ENCODE data around the gene PRX.

Gene PRX

DNA sequence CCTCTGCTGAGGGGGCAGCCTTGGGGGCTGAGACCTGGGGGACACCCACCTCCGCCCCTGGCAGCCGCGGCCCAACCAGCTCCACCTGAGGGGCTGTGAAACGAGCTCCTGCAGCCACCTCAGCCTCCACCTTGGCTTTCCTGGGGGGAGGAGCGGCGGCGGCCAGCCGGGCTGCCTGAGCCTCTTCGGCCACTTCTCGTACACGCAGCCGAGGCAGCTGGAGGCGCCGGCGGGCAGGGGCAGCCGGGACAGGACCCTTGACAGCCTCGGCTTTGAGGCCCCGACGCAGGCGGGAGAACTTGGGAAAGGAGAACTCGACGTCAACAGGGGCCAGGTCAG is 15.6 kb downstream of the PRX start:
- H3K4me1 ChIP-seq (ENCODE audit: insufficient read depth, low read length, poor library complexity, severe bottlenecking) = no peaks in the 10 kb centered on the region
- no peaks in the 10 kb centered on the region for H3K9me3 ChIP-seq (ENCODE audit: insufficient read depth, low read depth, low read length)
- H3K9ac ChIP-seq (ENCODE audit: low read depth, low read length, poor library complexity, severe bottlenecking) = no peak overlapping the region
- H3F3A ChIP-seq (ENCODE audit: low read depth) = no peaks in the 10 kb centered on the region
- no peak overlapping the region for H3K4me3 ChIP-seq (ENCODE audit: low read length, poor library complexity, severe bottlenecking)
- no peaks in the 10 kb centered on the region for H3K9me2 ChIP-seq (replicated peaks; ENCODE audit: low read depth, low read length)
- H3K36me3 ChIP-seq (ENCODE audit: insufficient read depth, low read length) = no peaks in the 10 kb centered on the region
- H3K27me3 ChIP-seq (ENCODE audit: insufficient read depth, low read length, poor library complexity, severe bottlenecking) = no peaks in the 10 kb centered on the region
- no peak overlapping the region for H3K4me2 ChIP-seq (ENCODE audit: low read depth, low read length, poor library complexity, severe bottlenecking)
- H2AFZ ChIP-seq (ENCODE audit: low read length) = no peak overlapping the region
- H3K79me2 ChIP-seq (ENCODE audit: insufficient read depth, low read length) = no peaks in the 10 kb centered on the region
- H4K20me1 ChIP-seq (ENCODE audit: insufficient read depth, low read length, poor library complexity, severe bottlenecking) = no peaks in the 10 kb centered on the region
- TF ChIP-seq EZH2phosphoT487 (IDR thresholded peaks at IDR 0.05; ENCODE audit: borderline replicate concordance) = no peak
- TF ChIP-seq, protein P1, sequence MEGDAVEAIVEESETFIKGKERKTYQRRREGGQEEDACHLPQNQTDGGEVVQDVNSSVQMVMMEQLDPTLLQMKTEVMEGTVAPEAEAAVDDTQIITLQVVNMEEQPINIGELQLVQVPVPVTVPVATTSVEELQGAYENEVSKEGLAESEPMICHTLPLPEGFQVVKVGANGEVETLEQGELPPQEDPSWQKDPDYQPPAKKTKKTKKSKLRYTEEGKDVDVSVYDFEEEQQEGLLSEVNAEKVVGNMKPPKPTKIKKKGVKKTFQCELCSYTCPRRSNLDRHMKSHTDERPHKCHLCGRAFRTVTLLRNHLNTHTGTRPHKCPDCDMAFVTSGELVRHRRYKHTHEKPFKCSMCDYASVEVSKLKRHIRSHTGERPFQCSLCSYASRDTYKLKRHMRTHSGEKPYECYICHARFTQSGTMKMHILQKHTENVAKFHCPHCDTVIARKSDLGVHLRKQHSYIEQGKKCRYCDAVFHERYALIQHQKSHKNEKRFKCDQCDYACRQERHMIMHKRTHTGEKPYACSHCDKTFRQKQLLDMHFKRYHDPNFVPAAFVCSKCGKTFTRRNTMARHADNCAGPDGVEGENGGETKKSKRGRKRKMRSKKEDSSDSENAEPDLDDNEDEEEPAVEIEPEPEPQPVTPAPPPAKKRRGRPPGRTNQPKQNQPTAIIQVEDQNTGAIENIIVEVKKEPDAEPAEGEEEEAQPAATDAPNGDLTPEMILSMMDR (conservative IDR thresholded peaks at IDR 0.05; ENCODE audit: low read length) = no peak

DNA sequence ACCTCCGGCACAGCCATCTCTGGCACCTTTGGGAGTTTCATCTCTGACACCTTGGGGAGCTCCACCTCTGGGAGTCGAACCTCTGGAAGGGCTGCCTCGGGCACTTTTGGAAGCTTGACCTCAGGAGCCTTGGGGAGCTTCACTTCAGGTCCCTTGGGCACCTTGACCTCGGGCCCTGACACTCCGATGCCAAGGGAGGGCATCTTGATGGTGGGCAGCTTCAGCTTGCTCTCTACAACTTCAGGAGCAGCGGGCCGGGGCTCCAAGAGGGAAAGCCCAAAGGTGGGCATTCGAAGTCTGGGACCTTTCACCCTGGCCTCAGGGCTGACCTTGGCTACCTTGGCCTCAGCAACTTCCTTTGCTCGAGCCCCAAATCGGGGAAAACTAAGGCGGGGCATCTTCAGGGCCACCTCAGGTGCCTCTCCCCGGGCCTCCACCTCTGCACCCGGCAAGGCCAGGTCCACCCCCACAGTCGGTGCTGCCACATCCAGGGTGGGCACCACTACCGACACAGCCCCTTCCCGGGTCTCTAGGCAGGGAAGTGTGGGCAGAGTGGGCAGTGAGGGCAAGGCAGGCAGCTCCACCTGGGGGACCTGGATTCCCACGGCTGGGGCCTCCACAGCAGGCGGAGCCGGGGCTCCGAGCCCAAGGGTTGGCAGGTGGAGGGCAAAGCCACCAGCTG is 16.2 kb downstream of the PRX start:
- H3K9ac ChIP-seq (ENCODE audit: low read depth, low read length, poor library complexity, severe bottlenecking) = no peak overlapping the region
- H2AFZ ChIP-seq (ENCODE audit: low read length) = no peak overlapping the region
- H3K36me3 ChIP-seq (ENCODE audit: insufficient read depth, low read length) = no peaks in the 10 kb centered on the region
- H3K4me3 ChIP-seq (ENCODE audit: low read length, poor library complexity, severe bottlenecking) = no peak overlapping the region
- H3K9me2 ChIP-seq (replicated peaks; ENCODE audit: low read depth, low read length) = no peaks in the 10 kb centered on the region
- H4K20me1 ChIP-seq (ENCODE audit: insufficient read depth, low read length, poor library complexity, severe bottlenecking) = no peaks in the 10 kb centered on the region
- no peaks in the 10 kb centered on the region for H3K79me2 ChIP-seq (ENCODE audit: insufficient read depth, low read length)
- no peaks in the 10 kb centered on the region for H3F3A ChIP-seq (ENCODE audit: low read depth)
- no peak overlapping the region for H3K4me2 ChIP-seq (ENCODE audit: low read depth, low read length, poor library complexity, severe bottlenecking)
- TF ChIP-seq EZH2phosphoT487 (IDR thresholded peaks at IDR 0.05; ENCODE audit: borderline replicate concordance) = no peak
- TF ChIP-seq, protein P1 (conservative IDR thresholded peaks at IDR 0.05; ENCODE audit: low read length) = no peak
- no peaks in the 10 kb centered on the region for H3K4me1 ChIP-seq (ENCODE audit: insufficient read depth, low read length, poor library complexity, severe bottlenecking)
- no peaks in the 10 kb centered on the region for H3K27me3 ChIP-seq (ENCODE audit: insufficient read depth, low read length, poor library complexity, severe bottlenecking)
- no peaks in the 10 kb centered on the region for H3K9me3 ChIP-seq (ENCODE audit: insufficient read depth, low read depth, low read length)

DNA sequence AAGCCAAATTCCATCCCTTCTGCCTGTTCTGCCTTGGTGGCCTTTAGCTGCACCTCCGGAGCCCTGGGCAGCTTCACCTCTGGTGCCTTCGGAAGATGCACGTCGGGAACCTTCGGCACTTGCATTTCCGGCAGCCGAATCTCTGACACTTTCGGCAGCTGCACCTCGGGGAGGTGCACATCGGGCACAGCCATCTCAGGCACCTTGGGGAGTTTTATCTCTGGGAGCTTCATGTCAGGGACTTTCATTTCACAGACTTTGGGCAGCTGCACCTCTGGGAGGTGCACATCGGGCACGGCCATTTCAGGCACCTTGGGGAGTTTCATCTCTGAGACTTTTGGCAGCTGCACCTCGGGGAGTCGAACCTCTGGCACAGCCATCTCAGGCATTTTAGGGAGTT is 17.2 kb downstream of the PRX start:
- H3K9me3 ChIP-seq (ENCODE audit: insufficient read depth, low read depth, low read length) = no peaks in the 10 kb centered on the region
- H3K27me3 ChIP-seq (ENCODE audit: insufficient read depth, low read length, poor library complexity, severe bottlenecking) = no peaks in the 10 kb centered on the region
- no peaks in the 10 kb centered on the region for H3K79me2 ChIP-seq (ENCODE audit: insufficient read depth, low read length)
- no peaks in the 10 kb centered on the region for H3F3A ChIP-seq (ENCODE audit: low read depth)
- H3K9me2 ChIP-seq (replicated peaks; ENCODE audit: low read depth, low read length) = no peaks in the 10 kb centered on the region
- H2AFZ ChIP-seq (ENCODE audit: low read length) = no peak overlapping the region
- no peaks in the 10 kb centered on the region for H3K36me3 ChIP-seq (ENCODE audit: insufficient read depth, low read length)
- no peaks in the 10 kb centered on the region for H3K4me1 ChIP-seq (ENCODE audit: insufficient read depth, low read length, poor library complexity, severe bottlenecking)
- no peak overlapping the region for H3K4me3 ChIP-seq (ENCODE audit: low read length, poor library complexity, severe bottlenecking)
- no peaks in the 10 kb centered on the region for H4K20me1 ChIP-seq (ENCODE audit: insufficient read depth, low read length, poor library complexity, severe bottlenecking)
- TF ChIP-seq EZH2phosphoT487 (IDR thresholded peaks at IDR 0.05; ENCODE audit: borderline replicate concordance) = no peak
- TF ChIP-seq, protein P1 (conservative IDR thresholded peaks at IDR 0.05; ENCODE audit: low read length) = no peak
- H3K9ac ChIP-seq (ENCODE audit: low read depth, low read length, poor library complexity, severe bottlenecking) = no peak overlapping the region
- no peak overlapping the region for H3K4me2 ChIP-seq (ENCODE audit: low read depth, low read length, poor library complexity, severe bottlenecking)

Data from Loucy (cell line).